AG04450 (cell line): ENCODE data around the gene FOXF1. TPM values are rescaled to one million over a fixed set of nuclear protein-coding genes. Genes with fewer than 3 reads are reported as not detected.

ENCODE experiments used
- CTCF ChIA-PET: fragments of 300-600, 350-600 bp; formaldehyde crosslinking; extraction: SDS; loops from one replicate; lab custom pipeline; 2022; ENCODE audit warnings: antibody characterized with exemption, inconsistent platforms; lab: Charles Lee
- POLR2A ChIA-PET: fragments of 350-600 bp; formaldehyde crosslinking; extraction: SDS; loops from one replicate; lab custom pipeline; 2021; ENCODE audit warnings: antibody characterized with exemption, inconsistent platforms; lab: Yijun Ruan, JAX
- DNase-seq: peaks from one replicate; pipeline ENCODE4 v3.0.0-alpha.2; 2011; ENCODE audit warnings: low read depth, low spot score
- H3K27ac ChIP-seq: one replicate; pipeline ENCODE4 v1.5.1; 2012; ENCODE audit warnings: low read depth, low read length, control low read depth
- H3K27me3 ChIP-seq: one replicate; pipeline ENCODE4 v1.6.0; 2012; ENCODE audit warnings: low read length; ENCODE audit not compliant: control insufficient read depth, insufficient read depth
- H3K4me3 ChIP-seq: 2 replicates; pipeline ENCODE4 v1.5.1; 2011; ENCODE audit warnings: mild to moderate bottlenecking, low read depth, low read length, control low read depth
- H3K9me3 ChIP-seq: 2 replicates; pipeline ENCODE4 v1.5.1; 2012; ENCODE audit warnings: low read length; ENCODE audit not compliant: control insufficient read depth, insufficient read depth
- polyA plus RNA-seq: library from polyadenylated mRNA; depleted of rRNA; stranded (reverse); fragments of >200 nt; gene quantifications from 2 replicates; pipeline ENCODE4 v1.2.3, GENCODE V29; 2011
- TF ChIP-seq, protein P1 (sequence below): IDR thresholded peaks from 2 replicates; pipeline ENCODE4 v1.5.1; 2011; ENCODE audit warnings: low read depth, low read length, control low read depth, inconsistent platforms

The FOXF1 gene
- polyA plus RNA-seq, 1 experiment, result 61.0 TPM

DNA sequence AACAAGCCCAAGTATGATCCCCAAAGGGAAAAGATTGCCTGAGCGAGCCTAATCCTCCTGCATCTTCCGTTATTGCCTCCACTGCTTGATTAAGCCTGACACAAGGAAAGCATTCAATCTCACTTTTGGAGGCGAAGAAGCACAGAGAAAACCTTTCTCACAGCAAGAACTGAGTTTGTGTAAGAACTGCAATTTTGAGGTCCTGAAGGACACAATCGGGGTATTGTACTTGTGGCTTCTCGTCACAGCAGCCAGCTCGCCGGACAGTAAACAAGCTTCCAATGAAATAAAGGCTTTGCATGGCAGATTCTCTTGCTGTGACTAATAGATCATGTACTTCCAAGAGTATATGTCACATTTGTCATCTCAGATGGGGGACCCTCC, 18.7 kb upstream of the FOXF1 start:
- TF ChIP-seq, protein P1, sequence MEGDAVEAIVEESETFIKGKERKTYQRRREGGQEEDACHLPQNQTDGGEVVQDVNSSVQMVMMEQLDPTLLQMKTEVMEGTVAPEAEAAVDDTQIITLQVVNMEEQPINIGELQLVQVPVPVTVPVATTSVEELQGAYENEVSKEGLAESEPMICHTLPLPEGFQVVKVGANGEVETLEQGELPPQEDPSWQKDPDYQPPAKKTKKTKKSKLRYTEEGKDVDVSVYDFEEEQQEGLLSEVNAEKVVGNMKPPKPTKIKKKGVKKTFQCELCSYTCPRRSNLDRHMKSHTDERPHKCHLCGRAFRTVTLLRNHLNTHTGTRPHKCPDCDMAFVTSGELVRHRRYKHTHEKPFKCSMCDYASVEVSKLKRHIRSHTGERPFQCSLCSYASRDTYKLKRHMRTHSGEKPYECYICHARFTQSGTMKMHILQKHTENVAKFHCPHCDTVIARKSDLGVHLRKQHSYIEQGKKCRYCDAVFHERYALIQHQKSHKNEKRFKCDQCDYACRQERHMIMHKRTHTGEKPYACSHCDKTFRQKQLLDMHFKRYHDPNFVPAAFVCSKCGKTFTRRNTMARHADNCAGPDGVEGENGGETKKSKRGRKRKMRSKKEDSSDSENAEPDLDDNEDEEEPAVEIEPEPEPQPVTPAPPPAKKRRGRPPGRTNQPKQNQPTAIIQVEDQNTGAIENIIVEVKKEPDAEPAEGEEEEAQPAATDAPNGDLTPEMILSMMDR, result no peak
- ChIA-PET CTCF (no interaction called here), POLR2A (no interaction called here)
- Histone ChIP-seq H3K27me3 (no peaks in the 10 kb centered on the region), H3K4me3 (no peak overlapping the region), H3K27ac (no peak overlapping the region), H3K9me3 (peaks cover 9% of the 10 kb centered on the region)
- DNase-seq, result no peak

DNA sequence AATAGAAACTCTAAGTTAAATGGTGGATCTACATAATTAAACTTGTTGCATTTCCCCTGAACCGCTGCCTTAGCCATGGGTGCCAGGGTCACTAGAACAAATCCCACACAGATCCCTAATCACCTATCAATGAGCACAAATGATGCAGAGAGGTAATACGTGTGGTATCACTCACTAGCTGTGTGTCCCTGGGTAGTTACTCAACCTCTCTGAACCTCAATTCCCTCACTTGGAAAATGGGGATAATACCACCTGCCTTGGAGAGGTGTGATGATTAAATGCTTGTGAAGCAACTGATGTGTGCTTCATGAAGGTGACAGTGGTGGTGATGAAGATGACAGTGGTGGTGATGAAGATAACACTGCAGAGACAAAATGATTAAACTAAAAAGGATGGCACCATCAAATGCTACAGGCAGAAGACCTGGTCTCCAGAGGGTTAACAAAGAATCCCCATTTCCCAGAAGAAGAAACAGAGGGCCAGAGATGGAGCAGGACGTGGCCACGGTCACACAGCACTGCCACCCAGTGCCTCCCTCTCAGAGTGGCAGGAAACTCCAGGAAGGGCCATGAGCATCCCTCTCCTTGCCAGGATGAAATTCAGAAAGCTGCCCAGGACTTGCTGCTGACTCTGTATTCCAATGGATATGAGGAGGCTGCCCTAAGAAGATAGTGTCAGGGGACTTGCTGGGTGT, 17.9 kb upstream of the FOXF1 start:
- ChIA-PET POLR2A (interaction anchor here (0.5 kb wide), 1 partner anchor 109 kb away, joined by 5 read pairs; no protein-coding TSS in a partner anchor), CTCF (no interaction called here)
- Histone ChIP-seq H3K27ac (no peak overlapping the region), H3K9me3 (peaks cover 9% of the 10 kb centered on the region), H3K4me3 (no peak overlapping the region), H3K27me3 (no peaks in the 10 kb centered on the region)
- TF ChIP-seq, protein P1, result no peak
- no peak for DNase-seq

DNA sequence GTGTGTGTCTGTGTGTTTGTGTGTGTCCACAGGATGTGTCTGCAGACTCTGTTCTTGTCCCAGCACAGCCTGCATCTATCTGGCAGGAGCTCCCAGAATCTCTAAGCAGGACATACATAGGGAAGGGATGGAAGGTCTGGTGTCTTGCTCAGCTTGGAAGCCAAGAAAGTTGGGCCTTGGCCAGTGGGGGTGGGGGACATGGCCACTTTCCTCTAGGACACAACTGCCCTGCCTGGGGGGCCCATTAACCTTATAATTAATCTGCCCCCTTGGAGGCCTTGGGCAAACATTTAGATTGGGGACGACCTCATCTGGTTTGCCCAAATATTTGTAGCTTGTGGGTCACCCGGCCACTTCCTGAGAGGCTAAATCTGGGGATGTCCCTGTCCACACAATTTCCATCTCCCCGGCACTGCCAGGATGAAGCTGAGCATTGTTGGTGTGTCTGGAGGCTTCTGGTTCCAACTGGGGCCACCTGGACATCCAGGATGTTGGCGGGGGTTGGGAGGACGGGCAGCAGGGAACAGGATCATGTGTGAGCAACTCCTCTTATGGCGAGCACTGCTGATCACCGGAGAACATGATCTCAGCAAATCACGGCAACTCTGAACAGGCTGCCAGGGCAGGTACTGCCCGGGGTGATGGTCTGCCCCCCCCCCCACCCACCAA, 17.2 kb upstream of the FOXF1 start:
- TF ChIP-seq, protein P1, result no peak
- Histone ChIP-seq H3K27me3 (no peaks in the 10 kb centered on the region), H3K27ac (no peak overlapping the region), H3K9me3 (peaks cover 10% of the 10 kb centered on the region), H3K4me3 (no peak overlapping the region)
- ChIA-PET POLR2A (interaction anchor here (0.5 to 0.6 kb wide), 2 partner anchors 11 to 110 kb away, joined by 5 to 6 read pairs; no protein-coding TSS in a partner anchor), CTCF (interaction anchor here (0.6 kb wide), 1 partner anchor 16 kb away, joined by 3 read pairs; no protein-coding TSS in a partner anchor)
- no peak for DNase-seq

DNA sequence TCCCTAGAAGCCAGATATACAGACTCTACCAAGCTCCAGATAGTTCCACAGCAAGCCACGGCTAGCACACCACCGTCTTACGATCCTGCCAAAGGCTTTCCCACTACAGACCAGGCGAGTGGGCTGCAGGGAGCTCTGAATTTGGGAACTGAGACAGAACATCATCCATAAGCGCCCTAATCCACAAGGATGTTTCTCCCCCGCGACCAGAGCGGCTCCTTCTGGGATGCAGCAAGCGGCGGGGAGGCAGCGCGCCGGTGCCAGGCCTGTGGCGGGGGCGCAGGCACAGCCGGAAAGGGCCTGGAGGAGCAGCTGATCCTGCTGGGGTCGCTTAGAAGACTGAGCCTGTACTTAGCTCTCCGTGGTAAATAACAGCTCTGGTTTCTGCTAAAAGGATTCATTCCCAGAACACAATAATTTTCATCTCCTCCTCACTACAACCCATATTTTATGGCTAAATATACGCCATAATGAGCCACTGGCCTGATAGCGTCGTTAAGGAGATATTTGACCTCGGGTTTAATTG, 16.2 kb upstream of the FOXF1 start:
- no peak overlapping the region for H3K4me3 ChIP-seq
- no peaks in the 10 kb centered on the region for H3K27me3 ChIP-seq
- no peak for DNase-seq
- peaks cover 15% of the 10 kb centered on the region for H3K9me3 ChIP-seq
- no peak overlapping the region for H3K27ac ChIP-seq
- ChIA-PET POLR2A (interaction anchor here (0.7 kb wide), 1 partner anchor 429 kb away, joined by 3 read pairs; no protein-coding TSS in a partner anchor), CTCF (interaction anchor here (0.6 kb wide), 1 partner anchor 17 kb away, joined by 3 read pairs; no protein-coding TSS in a partner anchor)
- TF ChIP-seq, protein P1, result no peak
